H7 (cell line): ENCODE data around the gene NKX2-2. TPM values are rescaled to one million over a fixed set of nuclear protein-coding genes. Genes with fewer than 3 reads are reported as not detected.
"Not testable (repeated sequence)": the region's sequence is repeated elsewhere in the genome, so short reads cannot be mapped to it uniquely, and the experiment has no call there.

ENCODE experiments used
- DNase-seq: peaks from one replicate; pipeline ENCODE4 v3.0.0; 2012
- H3K27me3 ChIP-seq: 2 replicates; pipeline ENCODE4 v1.6.0; 2011; ENCODE audit warnings: mild to moderate bottlenecking, low read length; ENCODE audit not compliant: control insufficient read depth, insufficient read depth
- H3K36me3 ChIP-seq: replicated peaks from 2 replicates; pipeline ENCODE4 v1.5.1; 2011; ENCODE audit warnings: low read length; ENCODE audit not compliant: control insufficient read depth, insufficient read depth
- H3K4me3 ChIP-seq: 2 replicates; pipeline ENCODE4 v1.5.1; 2011; ENCODE audit warnings: low read depth, mild to moderate bottlenecking, control low read depth, low read length, moderate library complexity; ENCODE audit not compliant: insufficient read depth
- total RNA-seq: library from RNA; depleted of rRNA; stranded (reverse); fragments of >200 nt; shearing (Covaris generic); gene quantifications from 2 replicates; pipeline ENCODE4 v1.2.3, GENCODE V29; 2014; rRNA removed

Gene NKX2-2
- total RNA-seq, 1 experiment from 2014 or later = 0.45 TPM

GRCh38 chr20:21480144-21480543 is 33.7 kb downstream of the NKX2-2 start:
- not testable (repeated sequence) for H3K36me3 ChIP-seq, H3K4me3 ChIP-seq, DNase-seq, H3K27me3 ChIP-seq

- no peak overlapping the region for H3K4me3 ChIP-seq
- no peaks in the 10 kb centered on the region for H3K27me3 ChIP-seq
- no peak for DNase-seq
- no peaks in the 10 kb centered on the region for H3K36me3 ChIP-seq
These were observed 48.1 kb downstream of the NKX2-2 start for GRCh38 chr20:21465799-21466198.

- Histone ChIP-seq H3K4me3 (no peak overlapping the region), H3K27me3 (no peaks in the 10 kb centered on the region), H3K36me3 (no peaks in the 10 kb centered on the region)
- no peak for DNase-seq
These were observed 48.9 kb downstream of the NKX2-2 start for GRCh38 chr20:21464916-21465315.

Other genes starting within 250 kb of the NKX2-2 start
- gene XRN2, start 210.7 kb downstream of the NKX2-2 start, total RNA-seq = 137 and 143 TPM in 2 replicates
- not detected in 2 replicates for gene NKX2-4, start 116.5 kb downstream of the NKX2-2 start, total RNA-seq
- gene PAX1, start 191.6 kb upstream of the NKX2-2 start, total RNA-seq = not detected in 2 replicates